ENCODE results near the gene BHLHE40.

- TF ChIP-seq, protein P1, sequence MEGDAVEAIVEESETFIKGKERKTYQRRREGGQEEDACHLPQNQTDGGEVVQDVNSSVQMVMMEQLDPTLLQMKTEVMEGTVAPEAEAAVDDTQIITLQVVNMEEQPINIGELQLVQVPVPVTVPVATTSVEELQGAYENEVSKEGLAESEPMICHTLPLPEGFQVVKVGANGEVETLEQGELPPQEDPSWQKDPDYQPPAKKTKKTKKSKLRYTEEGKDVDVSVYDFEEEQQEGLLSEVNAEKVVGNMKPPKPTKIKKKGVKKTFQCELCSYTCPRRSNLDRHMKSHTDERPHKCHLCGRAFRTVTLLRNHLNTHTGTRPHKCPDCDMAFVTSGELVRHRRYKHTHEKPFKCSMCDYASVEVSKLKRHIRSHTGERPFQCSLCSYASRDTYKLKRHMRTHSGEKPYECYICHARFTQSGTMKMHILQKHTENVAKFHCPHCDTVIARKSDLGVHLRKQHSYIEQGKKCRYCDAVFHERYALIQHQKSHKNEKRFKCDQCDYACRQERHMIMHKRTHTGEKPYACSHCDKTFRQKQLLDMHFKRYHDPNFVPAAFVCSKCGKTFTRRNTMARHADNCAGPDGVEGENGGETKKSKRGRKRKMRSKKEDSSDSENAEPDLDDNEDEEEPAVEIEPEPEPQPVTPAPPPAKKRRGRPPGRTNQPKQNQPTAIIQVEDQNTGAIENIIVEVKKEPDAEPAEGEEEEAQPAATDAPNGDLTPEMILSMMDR (IDR thresholded peaks at IDR 0.05 in 4 of 5, conservative IDR thresholded peaks at IDR 0.05 in 1 of 5), result no peak
- no peak for TF ChIP-seq POLR2A (IDR thresholded peaks at IDR 0.05)
Observed at GRCh38 chr3:4963669-4964570, 15.3 kb upstream of the BHLHE40 start.
